Measurements from ENCODE around the gene DBT.
"Not testable (repeated sequence)": the region's sequence is repeated elsewhere in the genome, so short reads cannot be mapped to it uniquely, and the experiment has no call there.

DNA sequence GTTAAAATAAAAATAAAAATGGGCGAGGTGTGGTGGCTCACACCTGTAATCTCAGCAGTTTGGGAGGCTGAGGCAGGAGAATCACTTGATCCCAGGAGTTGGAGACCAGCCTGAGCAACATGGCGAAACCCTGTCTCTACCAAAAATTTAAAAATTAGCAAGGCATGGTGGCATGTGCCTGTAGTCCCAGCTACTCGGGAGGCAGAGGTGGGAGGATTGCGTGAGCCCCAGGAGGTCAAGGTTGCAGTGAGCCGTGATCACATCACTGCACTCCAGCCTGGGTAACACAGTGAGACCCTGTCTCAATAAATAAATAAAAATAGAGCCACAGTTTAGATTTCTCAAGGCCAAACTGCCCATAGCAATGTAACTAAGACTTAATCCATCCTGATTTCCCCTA lies 6.6 kb upstream of the DBT start:
- TF ChIP-seq, protein P1, sequence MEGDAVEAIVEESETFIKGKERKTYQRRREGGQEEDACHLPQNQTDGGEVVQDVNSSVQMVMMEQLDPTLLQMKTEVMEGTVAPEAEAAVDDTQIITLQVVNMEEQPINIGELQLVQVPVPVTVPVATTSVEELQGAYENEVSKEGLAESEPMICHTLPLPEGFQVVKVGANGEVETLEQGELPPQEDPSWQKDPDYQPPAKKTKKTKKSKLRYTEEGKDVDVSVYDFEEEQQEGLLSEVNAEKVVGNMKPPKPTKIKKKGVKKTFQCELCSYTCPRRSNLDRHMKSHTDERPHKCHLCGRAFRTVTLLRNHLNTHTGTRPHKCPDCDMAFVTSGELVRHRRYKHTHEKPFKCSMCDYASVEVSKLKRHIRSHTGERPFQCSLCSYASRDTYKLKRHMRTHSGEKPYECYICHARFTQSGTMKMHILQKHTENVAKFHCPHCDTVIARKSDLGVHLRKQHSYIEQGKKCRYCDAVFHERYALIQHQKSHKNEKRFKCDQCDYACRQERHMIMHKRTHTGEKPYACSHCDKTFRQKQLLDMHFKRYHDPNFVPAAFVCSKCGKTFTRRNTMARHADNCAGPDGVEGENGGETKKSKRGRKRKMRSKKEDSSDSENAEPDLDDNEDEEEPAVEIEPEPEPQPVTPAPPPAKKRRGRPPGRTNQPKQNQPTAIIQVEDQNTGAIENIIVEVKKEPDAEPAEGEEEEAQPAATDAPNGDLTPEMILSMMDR (IDR thresholded peaks at IDR 0.05), result not testable (repeated sequence)
- TF ChIP-seq POLR2A (IDR thresholded peaks at IDR 0.05), result not testable (repeated sequence)

Measured in body of pancreas (tissue), 4 donors.